DMS153 (cell line): ENCODE data around the gene MLLT10.

Source experiments
- DNase-seq: peaks from one replicate; lab custom pipeline; 2025; lab: John Stamatoyannopoulos, UW

The MLLT10 gene

DNA sequence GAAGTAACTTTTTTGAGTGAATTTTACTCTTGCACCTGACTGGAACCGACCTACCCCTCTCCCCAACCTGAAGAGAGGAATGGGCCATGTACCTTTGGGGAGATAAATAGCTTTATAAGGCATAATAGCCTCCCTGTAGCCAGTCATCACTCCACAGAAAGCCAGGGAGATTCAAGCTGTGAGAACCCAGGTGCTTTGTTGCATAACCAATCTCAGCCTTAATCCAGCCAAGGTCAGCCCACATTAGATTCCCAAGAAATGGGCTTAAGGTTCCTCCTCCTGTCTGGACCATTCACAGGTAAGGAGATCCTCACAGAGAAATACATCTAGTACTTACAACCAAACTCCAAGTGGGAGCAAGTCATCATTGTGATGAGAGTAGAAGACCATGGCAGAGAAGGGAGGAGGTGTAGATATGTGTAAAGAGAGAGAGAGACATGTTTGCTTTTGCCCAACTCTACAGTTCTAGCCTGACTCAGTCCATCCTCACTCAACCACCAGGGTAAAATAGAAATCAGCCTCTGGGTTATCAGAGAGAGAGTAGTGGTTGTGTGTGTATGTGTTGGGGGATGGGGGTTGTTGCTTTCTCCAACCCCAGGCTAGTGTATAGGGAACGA, 32.2 kb upstream of the MLLT10 start:
- DNase-seq: no peak

DNA sequence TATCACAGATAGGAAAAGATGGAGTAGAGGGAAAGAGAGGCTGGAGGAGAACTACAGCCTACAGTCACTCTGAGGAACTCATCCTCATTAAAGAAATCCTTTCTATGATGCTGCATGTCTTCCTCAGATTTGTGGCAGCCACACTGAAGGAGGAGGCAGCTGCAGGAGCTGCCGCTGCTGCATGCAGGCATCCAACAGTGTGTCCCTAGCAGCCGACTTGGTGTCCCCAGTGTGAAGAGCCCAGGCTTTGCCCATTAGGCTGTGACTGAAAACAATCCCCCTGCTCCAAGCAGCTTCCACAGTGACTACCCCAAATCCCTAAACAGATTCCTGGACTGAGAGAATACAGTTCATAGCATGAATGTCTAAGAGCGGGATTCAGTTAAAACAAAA, 31.7 kb upstream of the MLLT10 start:
- DNase-seq: no peak

DNA sequence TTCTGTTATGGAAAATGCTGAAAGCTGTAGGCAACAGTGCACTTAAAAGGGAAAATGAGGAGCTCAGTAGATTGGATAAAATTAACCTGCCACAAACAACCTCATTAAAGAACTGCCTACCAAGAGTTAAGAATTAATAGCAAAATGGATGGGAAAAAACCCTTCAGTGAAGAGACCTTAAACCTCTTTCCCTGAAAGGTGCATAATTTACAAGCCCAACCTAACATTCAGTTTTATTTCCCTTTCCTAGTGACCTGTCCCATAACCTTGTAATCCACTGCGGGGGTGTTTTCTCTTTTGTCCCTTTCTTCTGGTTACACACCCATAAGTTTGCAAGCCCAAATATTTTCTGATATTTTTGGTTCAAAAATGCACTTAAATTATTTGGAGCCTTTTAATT, 30.5 kb upstream of the MLLT10 start:
- no peak for DNase-seq

DNA sequence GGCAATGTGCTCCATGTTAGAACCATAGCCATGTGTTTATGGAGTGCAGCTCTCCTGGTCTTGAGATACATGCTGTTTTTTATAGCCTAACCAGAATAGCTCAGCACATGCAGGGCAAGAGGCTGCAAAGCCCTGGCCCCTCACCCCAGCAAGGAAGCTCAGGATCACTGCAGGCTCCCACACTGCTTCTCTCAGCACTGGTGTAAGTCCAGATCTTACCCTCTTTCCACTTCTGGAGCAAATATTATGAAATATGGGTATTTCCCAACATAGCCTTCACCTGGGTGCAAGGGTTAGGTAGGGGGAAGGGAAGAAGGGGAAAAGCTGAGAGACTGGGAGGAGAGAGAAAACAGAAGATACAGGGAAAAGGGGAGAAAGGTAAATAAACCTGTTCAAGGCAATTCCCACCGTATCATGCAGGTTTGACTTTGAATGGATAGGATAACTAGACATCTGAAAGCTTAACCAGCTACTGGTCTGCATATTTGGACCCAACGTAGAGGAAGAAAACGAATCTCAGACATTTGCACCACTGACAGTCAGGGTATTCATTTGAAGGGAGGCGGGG, 28.2 kb upstream of the MLLT10 start:
- no peak for DNase-seq

DNA sequence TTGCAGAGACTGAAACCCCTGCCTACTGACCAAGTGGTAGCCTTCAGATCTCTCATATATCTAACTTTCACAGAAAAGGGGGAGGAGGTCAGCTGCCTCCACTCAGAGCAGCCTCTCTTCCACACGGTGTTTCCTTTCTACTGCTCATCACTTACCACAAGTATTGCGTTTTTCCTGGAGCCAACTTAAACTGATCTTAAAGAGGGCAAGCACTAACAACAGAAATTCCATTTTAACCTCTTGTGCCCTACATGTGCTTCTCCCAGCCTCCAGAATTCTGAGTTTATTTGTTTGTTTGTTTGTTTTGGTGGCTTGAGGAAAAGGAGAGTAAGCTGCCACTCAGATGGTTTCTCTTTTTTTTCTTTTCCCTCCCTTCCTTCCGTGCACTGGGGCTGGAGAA, 27.7 kb upstream of the MLLT10 start:
- no peak for DNase-seq

DNA sequence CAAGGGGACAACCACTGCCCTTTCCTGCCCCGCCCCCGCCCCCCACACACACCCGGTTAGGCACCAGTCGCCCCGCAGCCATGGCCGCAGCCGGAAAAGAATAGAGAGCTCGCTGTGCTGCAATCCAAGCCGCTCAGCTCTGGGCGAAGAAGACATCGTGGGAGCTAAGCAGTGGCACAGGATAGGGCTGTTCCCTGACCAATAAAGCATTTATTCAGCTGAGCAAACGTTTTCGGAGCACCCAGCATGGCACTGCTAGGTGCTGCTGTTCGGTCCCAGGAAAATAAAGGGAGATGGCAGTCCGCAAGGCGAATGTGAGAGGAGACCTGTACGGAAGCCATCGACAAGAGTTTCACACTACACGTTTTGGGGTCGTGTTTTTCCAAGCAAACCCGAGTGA, 26.9 kb upstream of the MLLT10 start:
- no peak for DNase-seq

DNA sequence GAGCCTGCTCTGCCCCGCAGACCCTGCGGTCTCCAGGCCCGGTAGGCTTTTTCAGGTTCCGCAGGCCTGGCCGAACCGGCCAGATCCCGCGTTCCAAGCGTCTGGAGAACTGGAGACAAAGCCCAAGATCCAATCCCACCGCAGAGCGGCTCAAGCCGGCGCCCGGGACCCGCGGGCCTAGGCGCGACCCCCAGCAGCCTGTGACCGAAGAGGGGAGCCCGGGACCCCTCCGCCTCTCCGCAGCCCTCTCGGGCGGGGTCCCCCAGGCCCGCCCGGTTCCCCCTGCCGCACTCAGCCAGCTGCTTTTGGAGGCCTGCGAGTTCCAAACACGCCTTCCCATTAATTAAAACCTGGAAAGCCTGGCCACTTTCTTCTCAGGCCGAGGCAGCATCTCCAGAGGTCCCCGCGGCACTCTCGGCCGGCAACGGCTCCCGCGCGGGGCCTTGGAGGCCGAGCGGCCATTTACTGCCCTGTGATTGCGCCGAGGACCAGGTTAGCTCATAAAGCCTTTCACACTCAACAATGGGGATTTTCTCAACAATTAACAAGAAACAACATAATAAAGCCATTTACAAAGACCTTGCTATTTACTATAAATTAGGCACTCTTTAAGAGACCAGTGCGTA, 25.2 kb upstream of the MLLT10 start:
- DNase-seq: no peak

DNA sequence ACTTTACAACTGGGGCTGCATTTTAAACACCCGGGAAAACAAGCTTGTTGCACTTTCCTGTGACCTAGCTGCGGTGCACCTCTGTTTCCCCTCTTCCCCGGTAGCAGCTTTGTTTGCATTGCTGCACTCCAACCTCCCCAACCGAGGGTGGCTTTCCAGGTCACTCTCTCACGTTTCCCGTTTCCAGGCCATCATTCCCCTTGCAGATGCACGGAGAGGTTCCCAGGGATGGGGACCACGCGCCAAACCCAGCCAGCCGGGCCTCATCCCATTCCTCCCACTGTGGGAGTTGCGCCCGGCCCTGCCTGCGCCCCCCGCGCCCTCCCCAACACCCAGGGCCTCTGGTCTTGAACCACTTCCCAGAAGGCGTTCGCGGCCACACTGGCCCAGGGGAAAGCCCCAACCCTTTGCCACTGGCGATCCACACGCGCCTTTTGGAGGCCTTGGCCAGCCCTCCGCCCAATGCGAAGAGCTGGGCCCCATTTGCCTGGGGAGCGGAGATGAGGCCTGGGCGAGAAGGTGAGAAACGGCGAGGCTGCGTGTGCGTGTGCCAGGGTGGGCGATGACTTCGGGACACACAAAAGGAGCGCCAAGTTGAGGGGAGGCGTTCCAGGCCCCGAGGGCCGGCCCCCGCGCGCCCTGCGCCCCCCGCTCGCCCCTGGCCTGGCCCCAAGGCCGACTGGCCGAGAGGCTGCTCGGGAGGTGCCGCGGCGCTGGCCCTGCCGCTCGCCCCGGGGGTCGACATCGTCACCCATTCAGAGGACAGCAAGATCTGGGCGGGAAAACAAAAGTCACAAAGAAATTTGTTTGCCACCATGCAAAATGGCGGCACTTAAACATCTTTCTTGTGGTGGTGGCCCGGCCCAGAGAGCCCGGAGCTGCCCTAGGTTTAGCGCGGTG, 24.4 kb upstream of the MLLT10 start:
- DNase-seq: no peak

DNA sequence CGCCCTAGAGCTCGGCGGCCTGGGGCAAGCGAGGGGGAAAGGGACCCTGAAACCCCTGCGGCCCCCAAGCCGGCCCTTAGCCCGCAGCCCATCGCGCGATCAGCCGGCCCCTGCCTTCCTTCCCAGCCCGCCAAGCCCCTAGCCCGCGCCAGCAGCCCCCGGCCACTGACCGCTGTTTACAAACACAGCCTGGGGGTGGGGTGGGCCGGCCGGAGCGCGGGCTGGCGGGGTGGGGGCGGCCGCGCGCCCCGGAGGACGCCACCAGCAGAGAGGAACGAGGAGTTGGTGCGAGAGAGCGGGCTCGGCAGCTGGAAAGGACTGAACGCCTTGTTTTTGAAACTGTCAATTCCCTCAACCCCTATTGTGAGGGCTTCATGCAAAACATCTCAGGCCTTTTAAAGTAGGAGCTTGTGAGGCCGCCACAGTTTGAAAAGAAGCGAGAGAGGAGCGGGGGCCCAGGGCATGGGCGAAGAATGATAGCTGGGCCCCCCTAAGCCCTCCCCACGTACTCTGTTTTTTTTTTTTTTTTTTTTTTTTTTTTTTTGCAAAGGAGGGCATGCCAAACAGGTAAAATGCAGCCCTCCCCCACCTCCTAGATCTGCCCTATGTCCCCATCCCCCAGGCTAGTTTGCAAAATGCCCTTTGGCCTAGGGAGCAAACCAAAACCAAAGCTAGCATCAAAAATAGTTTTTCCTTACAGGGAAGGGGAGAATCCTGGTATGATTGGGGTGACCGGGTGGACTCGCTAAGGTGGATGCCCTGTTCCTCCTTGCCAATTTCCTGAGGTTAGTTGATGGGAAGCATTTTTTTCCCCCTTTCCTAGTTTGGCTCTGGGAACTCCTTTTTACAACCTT, 23.6 kb upstream of the MLLT10 start:
- DNase-seq: no peak

DNA sequence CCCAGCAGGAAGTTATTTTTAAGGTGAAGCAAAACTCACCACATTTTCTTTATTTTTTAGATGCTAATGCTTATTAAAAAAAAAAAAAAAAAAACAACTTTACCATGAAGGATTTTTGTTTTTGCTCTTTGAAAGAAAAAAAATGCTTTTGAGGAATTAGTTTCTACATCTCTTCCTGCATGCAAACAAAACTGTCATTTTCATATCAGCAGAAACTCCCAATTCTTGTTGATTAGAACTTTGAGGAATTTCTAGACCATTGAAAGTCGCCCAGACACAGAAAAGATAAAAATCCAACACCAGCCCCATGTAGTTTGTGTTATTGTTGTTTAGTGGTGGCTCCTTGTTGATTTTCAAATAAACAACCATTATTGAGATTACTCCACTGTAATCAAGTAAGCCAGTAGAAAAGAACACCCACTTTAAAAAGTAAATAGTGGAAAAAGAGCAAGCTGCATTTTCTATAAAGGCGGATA, 22.9 kb upstream of the MLLT10 start:
- DNase-seq: no peak

DNA sequence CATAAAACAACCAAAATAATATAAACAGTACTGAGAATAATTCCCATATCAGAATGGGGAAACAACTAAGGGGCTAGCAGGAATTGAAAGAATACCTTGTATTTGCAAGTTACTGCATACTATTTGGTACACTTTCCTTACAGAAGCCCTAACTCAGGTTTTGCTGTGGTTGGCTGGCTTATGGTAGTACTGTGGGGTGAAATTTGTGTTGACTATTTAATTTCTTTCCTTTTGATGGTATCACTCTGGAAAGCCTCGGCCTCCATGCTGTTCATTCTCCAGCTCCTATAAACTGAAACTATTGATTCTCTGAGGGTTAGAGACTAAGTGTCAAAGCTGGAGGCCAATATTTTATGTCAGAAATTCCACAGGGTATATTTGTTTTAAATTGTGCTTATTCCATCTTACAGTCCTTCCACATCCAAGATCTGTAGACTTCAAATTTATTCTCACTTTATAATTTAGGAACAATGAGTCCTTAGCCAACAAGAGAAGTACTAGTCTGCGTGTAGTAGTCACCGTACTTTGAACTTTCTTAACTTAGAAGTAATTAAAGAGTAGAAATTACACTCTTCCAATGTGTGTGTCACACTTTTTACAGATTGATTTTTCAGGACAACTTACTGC, 22.0 kb upstream of the MLLT10 start:
- DNase-seq: no peak

DNA sequence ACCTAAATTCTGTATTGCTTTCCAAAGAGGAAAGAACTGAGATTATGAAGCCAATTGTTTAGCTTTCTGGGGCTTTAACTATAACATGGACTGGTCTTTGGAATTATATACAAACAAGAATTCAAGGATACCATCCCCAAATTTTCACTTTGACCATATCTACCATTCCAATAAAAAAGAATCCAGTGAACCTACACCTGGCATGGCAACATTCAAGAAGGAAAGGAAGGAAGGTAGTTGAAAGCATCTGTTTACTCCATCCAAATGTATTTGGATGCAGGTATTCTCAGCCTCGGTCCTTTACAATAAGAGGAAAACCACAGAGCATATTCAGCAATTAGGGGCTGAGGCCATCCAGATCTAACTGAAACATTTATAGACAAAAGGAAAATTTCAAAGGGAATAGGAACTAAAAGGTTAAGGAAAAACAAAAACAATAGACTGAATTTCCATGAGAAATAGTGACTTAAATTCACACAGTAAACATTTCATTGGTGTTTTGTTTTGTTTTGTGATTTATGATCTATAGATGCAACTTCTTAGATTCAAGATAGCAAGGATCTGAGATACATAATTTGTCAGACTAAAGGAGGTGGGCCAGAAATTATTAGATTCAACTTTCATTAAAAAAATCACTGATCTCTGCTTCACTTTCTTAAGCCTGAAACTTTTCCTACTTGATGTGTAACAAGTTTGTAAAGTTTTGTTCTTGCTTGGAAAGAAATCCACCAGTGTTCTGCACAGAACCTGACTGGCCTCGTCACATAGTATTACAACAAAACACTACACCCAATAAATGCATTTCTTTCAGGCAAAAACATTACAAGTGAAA, 21.2 kb upstream of the MLLT10 start:
- DNase-seq: no peak

DNA sequence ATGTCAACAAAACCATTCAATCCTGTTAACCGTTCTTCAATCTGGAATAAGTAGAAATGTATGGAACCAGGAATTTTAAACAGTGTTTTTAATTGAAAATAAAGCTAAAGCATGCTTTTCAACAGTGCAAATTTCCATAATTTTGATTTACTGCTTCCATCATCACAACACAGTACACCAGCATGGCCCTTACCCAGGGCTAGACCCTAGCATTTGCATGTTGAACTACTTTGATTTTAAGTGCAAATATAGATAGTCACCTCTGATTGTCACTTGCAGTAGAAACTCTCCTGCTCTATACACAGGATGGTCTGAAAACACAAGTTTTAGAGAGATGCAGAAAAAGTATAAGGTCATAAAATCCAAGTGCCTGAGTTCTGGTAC, 20.6 kb upstream of the MLLT10 start:
- DNase-seq: no peak

DNA sequence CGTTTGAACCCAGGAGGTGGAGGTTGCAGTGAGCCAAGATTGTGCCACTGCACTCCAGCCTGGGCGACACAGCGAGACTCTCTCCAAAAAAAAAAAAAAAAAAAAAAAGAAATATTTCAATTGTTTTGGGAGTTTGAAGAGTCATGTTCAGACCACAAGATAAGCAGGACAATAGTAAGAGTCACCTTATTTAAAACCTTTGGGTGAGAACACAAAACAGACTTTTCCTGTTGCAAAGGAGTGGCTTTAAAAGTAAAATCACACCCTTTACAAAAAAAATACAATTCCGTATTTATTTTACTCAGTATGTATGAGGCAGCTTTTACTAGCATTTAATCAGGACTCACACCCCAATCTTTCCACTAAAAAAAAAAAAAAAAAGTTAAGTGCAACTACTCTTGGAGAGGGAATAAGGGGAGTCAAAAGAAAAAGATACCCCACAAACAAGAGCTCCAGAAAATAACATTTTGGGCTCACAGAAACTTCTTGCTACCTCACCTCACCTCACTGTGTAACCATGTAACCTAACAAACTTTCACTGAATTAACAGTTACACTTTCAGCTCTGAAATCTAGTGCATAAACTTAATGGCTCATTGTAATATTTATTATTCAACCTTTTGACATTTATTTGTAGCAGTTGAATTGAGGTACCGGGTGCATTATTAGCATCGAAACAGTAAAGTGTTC, 19.8 kb upstream of the MLLT10 start:
- no peak for DNase-seq

DNA sequence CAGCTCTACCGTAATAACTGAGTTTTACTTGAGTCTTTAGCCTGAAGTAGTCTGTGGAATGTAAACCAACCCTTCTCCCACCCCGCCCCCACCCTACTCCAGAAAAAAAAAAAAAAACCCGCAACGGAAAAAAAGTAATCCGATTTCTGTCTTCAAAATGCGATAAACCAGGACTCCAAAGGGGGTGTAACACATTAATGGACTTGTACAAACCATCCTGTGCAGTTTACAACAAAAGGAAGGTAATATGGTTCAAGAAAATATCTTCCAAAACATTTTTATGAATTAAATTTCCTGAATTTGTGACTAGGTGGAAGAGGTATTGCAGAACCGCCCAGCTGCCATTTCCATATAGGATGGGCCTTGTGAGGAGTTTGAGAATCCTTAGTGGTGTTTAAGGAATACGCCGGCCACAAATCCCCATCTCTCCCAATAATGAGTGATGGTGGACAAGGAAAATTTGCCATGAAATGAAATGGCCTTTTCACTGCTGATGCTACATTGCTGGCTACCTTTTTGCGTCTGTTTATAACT, 19.1 kb upstream of the MLLT10 start:
- DNase-seq: no peak

DNA sequence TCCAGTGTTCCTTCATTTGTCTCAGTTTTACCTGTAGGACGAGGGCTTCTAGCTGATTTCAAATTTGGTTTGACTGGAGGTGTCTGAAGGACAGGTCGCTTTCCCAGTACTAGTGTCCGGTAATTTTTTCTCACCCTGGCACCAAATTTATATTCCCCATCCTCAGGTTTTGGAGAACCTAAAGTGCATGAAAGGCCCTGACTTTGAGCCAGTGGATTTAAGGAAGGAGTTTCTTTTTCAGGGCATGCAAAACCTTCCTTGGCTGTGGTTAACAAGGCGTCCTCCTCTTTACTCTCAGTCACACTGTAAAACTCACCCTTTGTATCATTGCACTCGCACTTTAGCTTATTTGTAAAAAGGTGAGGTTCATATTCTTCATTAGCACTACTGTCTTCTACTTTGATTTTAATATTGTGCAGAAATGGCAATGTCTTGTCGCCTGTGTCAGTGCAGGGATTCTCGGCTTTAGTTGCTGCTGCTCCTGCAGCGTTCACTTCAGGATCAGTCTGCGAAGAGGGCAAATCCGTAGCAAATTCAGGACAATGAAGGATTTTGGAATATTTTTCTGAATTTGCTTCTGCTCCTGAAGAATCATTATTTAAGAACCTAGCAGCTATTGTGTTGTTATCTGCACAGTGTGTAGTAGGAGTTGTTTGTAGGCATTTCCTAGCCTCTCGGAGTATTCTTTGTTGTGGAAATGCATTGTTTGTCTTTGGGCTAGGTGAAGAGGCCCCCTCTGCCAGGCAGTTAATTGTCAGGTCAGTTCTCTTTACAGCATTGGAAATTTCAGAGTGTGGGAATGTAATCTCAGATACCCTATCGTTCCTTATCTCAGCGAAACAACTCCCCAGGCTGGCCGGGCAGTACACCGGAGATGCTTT, 18.4 kb upstream of the MLLT10 start:
- DNase-seq: no peak

DNA sequence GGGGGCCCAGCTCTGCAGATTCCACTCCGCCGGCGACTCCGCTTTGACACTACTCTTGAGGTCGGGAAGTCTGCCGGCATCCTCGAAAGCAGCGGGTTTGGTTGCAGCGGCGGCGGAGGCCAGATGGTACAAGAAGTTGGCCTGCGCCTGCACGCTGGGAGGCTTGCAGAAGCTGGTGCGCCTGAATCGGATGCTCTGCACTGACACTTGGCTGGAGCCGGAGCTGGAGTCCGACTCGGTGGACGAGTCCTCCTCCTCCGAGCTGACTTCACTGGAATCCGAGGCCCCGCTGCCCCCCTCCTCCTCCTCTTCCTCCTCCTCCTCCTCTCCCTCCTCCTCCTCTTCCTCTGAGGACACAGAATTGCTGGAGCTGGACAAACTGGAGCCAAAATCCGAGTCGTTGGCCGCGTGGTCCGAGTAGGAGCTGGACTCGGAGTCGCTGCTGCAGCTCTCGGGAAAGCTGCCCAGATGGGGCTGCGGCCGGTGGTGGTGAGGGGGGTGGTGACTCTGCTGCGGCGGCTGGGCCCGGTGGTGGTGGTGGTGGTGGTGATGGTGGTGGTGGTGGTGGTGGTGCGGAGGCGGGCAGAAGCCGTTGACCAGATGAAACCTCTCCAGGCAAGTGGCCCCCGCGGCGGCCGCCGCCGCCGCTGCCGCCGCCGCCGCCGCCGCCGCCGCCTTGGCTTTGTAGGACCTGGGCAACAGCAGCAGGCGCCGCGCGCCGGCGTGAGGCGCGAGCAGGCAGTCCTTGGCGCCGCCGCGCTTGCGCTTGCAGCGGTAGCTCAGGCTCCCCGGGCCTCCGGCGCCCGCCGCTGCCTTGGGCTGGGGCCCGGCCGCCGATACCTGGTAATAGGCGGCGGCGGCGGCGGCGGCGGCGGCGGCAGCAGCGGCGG, 17.5 kb upstream of the MLLT10 start:
- DNase-seq: peak; percentile 13
